Sigmoid colon (tissue), 7 donors: ENCODE results near the gene UBE2E2. TPM values are rescaled to one million over a fixed set of nuclear protein-coding genes. Genes with fewer than 3 reads are reported as not detected.

Experiments
- DNase-seq: peaks from one replicate; pipeline ENCODE4 v3.0.0-alpha.2; 2019
- H3K27ac ChIP-seq, 4 donors: fragments of 200-600 bp; sonication (generic); one replicate each; pipeline ENCODE4 v1.5.1; 2016 to 2019; ENCODE audit warnings: mild to moderate bottlenecking in 1 of 4
- H3K27me3 ChIP-seq, 3 donors: fragments of 200-600 bp; sonication (generic); one replicate each; pipeline ENCODE4 v1.5.1; 2019; ENCODE audit warnings: mild to moderate bottlenecking in 1 of 3
- H3K36me3 ChIP-seq, 4 donors: fragments of 200-600 bp; sonication (generic); one replicate each; pipeline ENCODE4 v1.5.1; 2016 to 2019
- H3K4me1 ChIP-seq, 4 donors: fragments of 200-600 bp; sonication (generic); one replicate each; pipeline ENCODE4 v1.5.1; 2017 to 2019
- H3K4me3 ChIP-seq, 4 donors: fragments of 200-600 bp; sonication (generic); one replicate each; pipeline ENCODE4 v1.5.1; 2017 to 2019; ENCODE audit warnings: mild to moderate bottlenecking in 2 of 4, moderate library complexity in 1 of 4
- H3K9me3 ChIP-seq, 4 donors: fragments of 200-600 bp in 3 of 4; sonication (generic) in 3 of 4; one replicate each; pipeline versions ENCODE4 v1.5.1 to v1.6.1; 2013 to 2019
- EP300 ChIP-seq, 4 donors: sonication (generic); formaldehyde crosslinking; IDR thresholded peaks; one replicate each; pipeline ENCODE4 v1.6.1; 2017; ENCODE audit warnings: antibody characterized with exemption in 4 of 4
- POLR2A ChIP-seq, 2 donors: fragments of 450-650 bp; IDR thresholded peaks; one replicate each; pipeline ENCODE4 v1.6.1; 2016; ENCODE audit warnings: antibody characterized with exemption in 2 of 2, mild to moderate bottlenecking in 2 of 2, moderate library complexity in 2 of 2
- POLR2AphosphoS5 ChIP-seq, 4 donors: sonication (generic); formaldehyde crosslinking; IDR thresholded peaks; one replicate each; pipeline ENCODE4 v1.6.1; 2017; ENCODE audit warnings: antibody characterized with exemption in 4 of 4
- WGBS, 2 donors: extraction: QIAGEN DNeasy Blood & Tissue Kit; methylation state at CpG; one replicate each; pipeline ENCODE4 v1.1.7; 2013; 5-methylcytosine and 5-hydroxymethylcytosine counted together
- intact Hi-C: fragments of 100-400 bp; cut with DNase I; formaldehyde crosslinking; loops from one replicate; pipeline ENCODE4 v1.15.1; 2023
- polyA plus RNA-seq, 3 donors: library from polyadenylated mRNA; stranded (reverse); fragments of 200-250 nt; gene quantifications; one replicate each; pipeline ENCODE4 v1.2.3, GENCODE V29; 2013
- total RNA-seq, 4 donors: library from RNA; depleted of rRNA; stranded (reverse); fragments of >200 nt; gene quantifications; one replicate each; pipeline ENCODE4 v1.1.0, GENCODE V29; 2016
- TF ChIP-seq, protein P1 (sequence below), 4 experiments: fragments of 450-650 bp in 3 of 4; fragments of 200-600 bp in 1 of 4; IDR thresholded peaks; one replicate each; pipeline ENCODE4 v1.5.1; 2016 to 2019; ENCODE audit warnings: antibody characterized with exemption in 4 of 4, mild to moderate bottlenecking in 3 of 4, moderate library complexity in 2 of 4
- donor health status: healthy with polysubstance abuse.
- donor health status: Bipolar disorder and iron deficiency.
- donor health status: healthy.

The UBE2E2 gene
- total and polyA plus RNA-seq, 7 donors, result 3.7 to 135 (median 34.6) TPM

DNA sequence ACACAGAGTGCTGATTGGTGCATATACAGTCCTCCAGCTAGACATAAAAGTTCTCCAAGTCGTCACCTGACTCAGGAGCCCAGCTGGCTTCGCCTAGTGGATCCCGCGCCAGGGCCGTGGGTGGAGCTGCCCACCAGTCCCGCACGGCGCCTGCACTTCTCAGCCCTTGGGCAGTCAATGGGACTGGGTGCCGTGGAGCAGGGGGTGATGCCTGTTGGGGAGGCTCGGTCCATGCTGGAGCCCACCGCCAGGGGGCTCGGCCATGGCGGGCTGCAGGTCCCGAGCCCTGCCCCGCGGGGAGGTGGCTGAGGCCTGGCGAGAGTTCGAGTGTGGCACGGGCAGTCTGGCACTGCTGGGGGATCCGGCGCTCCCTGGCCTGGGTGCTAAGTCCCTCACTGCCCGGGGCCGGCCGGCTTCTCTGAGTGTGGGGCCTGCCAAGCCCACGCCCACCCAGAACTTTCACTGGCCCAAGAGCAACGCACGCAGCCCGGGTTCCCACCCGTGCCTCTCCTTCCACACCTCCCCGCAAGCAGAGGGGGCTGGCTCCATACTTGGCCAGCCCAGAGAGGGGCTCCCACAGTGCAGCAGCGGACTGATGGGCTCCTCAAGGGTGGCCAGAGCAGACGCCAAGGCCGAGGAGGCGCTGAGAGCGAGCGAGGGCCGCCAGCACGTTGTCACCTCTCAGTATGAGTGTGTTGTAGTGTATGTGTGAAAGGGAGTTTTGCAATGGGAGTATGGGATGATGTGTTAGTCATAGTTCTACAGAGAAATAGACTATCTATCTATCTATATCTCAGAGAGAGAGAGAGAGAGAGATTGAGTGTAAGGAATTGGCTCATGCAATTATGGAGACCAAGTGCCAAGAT is 69.0 kb downstream of the UBE2E2 start:
- DNase-seq, result no peak
- TF ChIP-seq, protein P1, sequence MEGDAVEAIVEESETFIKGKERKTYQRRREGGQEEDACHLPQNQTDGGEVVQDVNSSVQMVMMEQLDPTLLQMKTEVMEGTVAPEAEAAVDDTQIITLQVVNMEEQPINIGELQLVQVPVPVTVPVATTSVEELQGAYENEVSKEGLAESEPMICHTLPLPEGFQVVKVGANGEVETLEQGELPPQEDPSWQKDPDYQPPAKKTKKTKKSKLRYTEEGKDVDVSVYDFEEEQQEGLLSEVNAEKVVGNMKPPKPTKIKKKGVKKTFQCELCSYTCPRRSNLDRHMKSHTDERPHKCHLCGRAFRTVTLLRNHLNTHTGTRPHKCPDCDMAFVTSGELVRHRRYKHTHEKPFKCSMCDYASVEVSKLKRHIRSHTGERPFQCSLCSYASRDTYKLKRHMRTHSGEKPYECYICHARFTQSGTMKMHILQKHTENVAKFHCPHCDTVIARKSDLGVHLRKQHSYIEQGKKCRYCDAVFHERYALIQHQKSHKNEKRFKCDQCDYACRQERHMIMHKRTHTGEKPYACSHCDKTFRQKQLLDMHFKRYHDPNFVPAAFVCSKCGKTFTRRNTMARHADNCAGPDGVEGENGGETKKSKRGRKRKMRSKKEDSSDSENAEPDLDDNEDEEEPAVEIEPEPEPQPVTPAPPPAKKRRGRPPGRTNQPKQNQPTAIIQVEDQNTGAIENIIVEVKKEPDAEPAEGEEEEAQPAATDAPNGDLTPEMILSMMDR (IDR thresholded peaks at IDR 0.05), result no peak
- no peak for TF ChIP-seq POLR2A (IDR thresholded peaks at IDR 0.05)
- no peak for TF ChIP-seq EP300 (IDR thresholded peaks at IDR 0.05)
- no peak for TF ChIP-seq POLR2AphosphoS5 (IDR thresholded peaks at IDR 0.05)
- WGBS, 2 donors, result 93 to 94% methylated on average over 38 of the region's 38 CpGs
- H3K27me3 ChIP-seq, result no peaks in the 10 kb centered on the region
- intact Hi-C loops, result no loop called here
- H3K27ac ChIP-seq, result no peak overlapping the region
- H3K4me3 ChIP-seq, result no peak overlapping the region
- H3K36me3 ChIP-seq, result no peaks in the 10 kb centered on the region
- peaks cover 0 to 6% (median 0%) of the 10 kb centered on the region in 4 donors for H3K4me1 ChIP-seq
- peaks cover 0 to 6% (median 0%) of the 10 kb centered on the region in 4 donors for H3K9me3 ChIP-seq

GRCh38 chr3:23272820-23273219 is 69.7 kb downstream of the UBE2E2 start:
- peaks cover 0 to 6% (median 0%) of the 10 kb centered on the region in 4 donors for H3K9me3 ChIP-seq
- H3K36me3 ChIP-seq, result no peaks in the 10 kb centered on the region
- TF ChIP-seq EP300 (IDR thresholded peaks at IDR 0.05), result no peak
- TF ChIP-seq POLR2AphosphoS5 (IDR thresholded peaks at IDR 0.05), result no peak
- TF ChIP-seq, protein P1 (IDR thresholded peaks at IDR 0.05), result no peak
- no peak for TF ChIP-seq POLR2A (IDR thresholded peaks at IDR 0.05)
- H3K27ac ChIP-seq, result no peak overlapping the region
- H3K27me3 ChIP-seq, result no peaks in the 10 kb centered on the region
- H3K4me1 ChIP-seq, result peaks cover 0 to 6% (median under 1%) of the 10 kb centered on the region in 4 donors
- intact Hi-C loops, result no loop called here
- no peak for DNase-seq
- no peak overlapping the region for H3K4me3 ChIP-seq
- 95 to 96% methylated on average over 2 of the region's 2 CpGs for WGBS, 2 donors

DNA sequence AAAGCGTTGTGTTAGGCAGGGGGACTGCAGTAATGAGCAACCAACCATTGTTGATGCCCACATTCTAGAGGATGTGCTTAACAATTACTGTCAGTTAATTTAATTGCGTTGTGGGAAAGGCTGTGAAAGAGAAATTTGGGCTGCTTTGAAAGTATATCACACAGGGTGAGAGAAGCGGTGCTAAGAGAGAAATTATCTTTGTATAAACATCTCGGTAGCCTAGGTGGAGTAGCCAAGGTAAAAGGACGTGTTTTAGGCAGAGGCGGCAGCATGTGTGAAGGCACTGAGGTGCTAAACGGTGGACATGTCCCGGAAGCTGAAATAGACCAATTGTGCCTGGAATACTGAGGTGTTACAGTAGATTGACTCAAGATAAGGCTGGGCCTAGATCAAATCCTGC is 71.9 kb downstream of the UBE2E2 start:
- 90 to 91% methylated on average over 8 of the region's 8 CpGs for WGBS, 2 donors
- H3K27me3 ChIP-seq, result no peaks in the 10 kb centered on the region
- H3K27ac ChIP-seq, result no peak overlapping the region
- peaks cover 0 to 6% (median 3%) of the 10 kb centered on the region in 4 donors for H3K4me1 ChIP-seq
- no peaks in the 10 kb centered on the region for H3K36me3 ChIP-seq
- DNase-seq, result no peak
- intact Hi-C loops, result no loop called here
- no peak overlapping the region for H3K4me3 ChIP-seq
- TF ChIP-seq EP300 (IDR thresholded peaks at IDR 0.05), result no peak
- no peak for TF ChIP-seq POLR2A (IDR thresholded peaks at IDR 0.05)
- TF ChIP-seq, protein P1 (IDR thresholded peaks at IDR 0.05), result no peak
- TF ChIP-seq POLR2AphosphoS5 (IDR thresholded peaks at IDR 0.05), result no peak
- peaks cover 0 to 6% (median 0%) of the 10 kb centered on the region in 4 donors for H3K9me3 ChIP-seq

- H3K4me1 ChIP-seq, result peaks cover 0 to 6% (median 3%) of the 10 kb centered on the region in 4 donors
- no peak overlapping the region for H3K4me3 ChIP-seq
- peaks cover 0 to 6% (median 0%) of the 10 kb centered on the region in 4 donors for H3K9me3 ChIP-seq
- no peaks in the 10 kb centered on the region for H3K36me3 ChIP-seq
- TF ChIP-seq, protein P1 (IDR thresholded peaks at IDR 0.05), result no peak
- TF ChIP-seq POLR2A (IDR thresholded peaks at IDR 0.05), result no peak
- no peak for TF ChIP-seq POLR2AphosphoS5 (IDR thresholded peaks at IDR 0.05)
- no peak for TF ChIP-seq EP300 (IDR thresholded peaks at IDR 0.05)
- H3K27me3 ChIP-seq, result no peaks in the 10 kb centered on the region
- intact Hi-C loops, result no loop called here
- 92 to 95% methylated on average over 2 of the region's 2 CpGs for WGBS, 2 donors
- DNase-seq, result no peak
- H3K27ac ChIP-seq, result no peak overlapping the region
Observed at GRCh38 chr3:23275814-23276213, 72.7 kb downstream of the UBE2E2 start.
